OCI-LY7 (cell line): ENCODE results near the gene TMEM131L. TPM values are rescaled to one million over a fixed set of nuclear protein-coding genes. Genes with fewer than 3 reads are reported as not detected.

ENCODE experiments used
- BruUV-seq: library from RNA; stranded (reverse); fragments of 400-500 nt; replicated peaks from 2 replicates; lab custom pipeline; 2021; lab: Mats Ljungman, UMichigan
- CTCF ChIA-PET: fragments of 300-600 bp; sonication (Branson Sonifier 250); formaldehyde crosslinking; loops from one replicate; lab custom pipeline; 2022; ENCODE audit warnings: antibody characterized with exemption; ENCODE audit not compliant: unreplicated experiment; lab: Charles Lee
- POLR2A ChIA-PET: fragments of 300-600 bp; sonication (Branson Sonifier 250); formaldehyde crosslinking; loops from one replicate; lab custom pipeline; 2022; ENCODE audit warnings: antibody characterized with exemption; lab: Charles Lee
- DNase-seq: peaks from one replicate; pipeline ENCODE4 v3.0.0-alpha.2; 2015; ENCODE audit warnings: low spot score
- H2AFZ ChIP-seq: fragments of 200-600 bp; sonication (generic), shearing (Covaris generic); 2 replicates; pipeline ENCODE4 v1.6.1; 2014; ENCODE audit warnings: mild to moderate bottlenecking, antibody characterized with exemption, low read length, moderate library complexity
- H3K27ac ChIP-seq: fragments of 200-600 bp; sonication (generic); 2 replicates; pipeline ENCODE4 v1.5.1; 2014; ENCODE audit warnings: mixed run types, low read depth, mild to moderate bottlenecking, moderate library complexity, low read length, inconsistent platforms; ENCODE audit not compliant: poor library complexity, severe bottlenecking
- H3K36me3 ChIP-seq: fragments of 200-600 bp; sonication (generic); 2 replicates; pipeline ENCODE4 v1.6.1; 2014; ENCODE audit warnings: mild to moderate bottlenecking, antibody characterized with exemption, low read length, moderate library complexity, mixed read lengths; ENCODE audit not compliant: insufficient read depth
- H3K4me1 ChIP-seq: fragments of 200-600 bp; sonication (generic); 2 replicates; pipeline ENCODE4 v1.5.1; 2014; ENCODE audit warnings: mild to moderate bottlenecking, low read length; ENCODE audit not compliant: insufficient read depth, poor library complexity, severe bottlenecking
- H3K4me2 ChIP-seq: fragments of 200-600 bp; sonication (generic); 2 replicates; pipeline ENCODE4 v1.6.1; 2014; ENCODE audit warnings: mild to moderate bottlenecking, low read length
- H3K4me3 ChIP-seq: fragments of 200-600 bp; sonication (generic); 2 replicates; pipeline ENCODE4 v1.5.1; 2014; ENCODE audit warnings: mild to moderate bottlenecking, low read depth, low read length; ENCODE audit not compliant: poor library complexity, severe bottlenecking
- H3K79me2 ChIP-seq: fragments of 200-600 bp; sonication (generic); 2 replicates; pipeline ENCODE4 v1.6.1; 2016; ENCODE audit warnings: low read depth, mild to moderate bottlenecking, low read length, moderate library complexity, mixed read lengths; ENCODE audit not compliant: insufficient read depth
- H3K9me2 ChIP-seq: fragments of 200-600 bp; sonication (generic); 2 replicates; pipeline ENCODE4 v1.6.1; 2016; ENCODE audit warnings: mild to moderate bottlenecking, low read length, mixed read lengths; ENCODE audit not compliant: insufficient read depth
- H3K9me3 ChIP-seq: fragments of 200-600 bp; sonication (generic); 2 replicates; pipeline ENCODE4 v1.6.1; 2014; ENCODE audit warnings: mild to moderate bottlenecking, mixed run types, low read length, mixed read lengths
- H4K20me1 ChIP-seq: fragments of 200-600 bp; sonication (generic); 2 replicates; pipeline ENCODE4 v1.6.1; 2014; ENCODE audit warnings: mild to moderate bottlenecking, antibody characterized with exemption, low read length, moderate library complexity, mixed read lengths; ENCODE audit not compliant: insufficient read depth
- CTCF ChIP-seq: fragments of 200-600 bp; sonication (generic); conservative IDR thresholded peaks from 2 replicates; pipeline ENCODE4 v1.5.1; 2014; ENCODE audit warnings: mild to moderate bottlenecking, antibody characterized with exemption, low read length, moderate library complexity, mixed read lengths
- EZH2phosphoT487 ChIP-seq: fragments of 200-600 bp; sonication (generic); IDR thresholded peaks from 2 replicates; pipeline ENCODE4 v1.6.1; 2018; ENCODE audit warnings: low read depth, borderline replicate concordance, mild to moderate bottlenecking, mixed run types, antibody characterized with exemption, low read length, moderate library complexity, mixed read lengths
- intact Hi-C: fragments of 100-400 bp; cut with micrococcal nuclease; formaldehyde crosslinking; loops from one replicate; pipeline ENCODE4 v1.10.0; 2022; ENCODE audit not compliant: unreplicated experiment
- total RNA-seq, 2 experiments: library from RNA; depleted of rRNA in 1 of 2; stranded (reverse); fragments of >200 nt in 1 of 2; shearing (Covaris generic) in 1 of 2; gene quantifications; 2 replicates each; pipeline ENCODE4 v1.2.3, GENCODE V29; 2014 to 2022

TMEM131L gene
- total RNA-seq, 2 experiments from 2014 or later, result 133 to 148 TPM

- H3K36me3 ChIP-seq, result peaks cover 80% of the 10 kb centered on the region
- H3K4me2 ChIP-seq, result no peak overlapping the region
- BruUV-seq, result no TSS peak
- H3K4me3 ChIP-seq, result no peak overlapping the region
- H3K9me2 ChIP-seq, result no peaks in the 10 kb centered on the region
- TF ChIP-seq EZH2phosphoT487, result no peak
- TF ChIP-seq CTCF, result no peak
- intact Hi-C loops, result no loop called here
- H4K20me1 ChIP-seq, result no peaks in the 10 kb centered on the region
- no peaks in the 10 kb centered on the region for H3K9me3 ChIP-seq
- CTCF ChIA-PET, result no interaction called here
- POLR2A ChIA-PET, result no interaction called here
- peaks cover 10% of the 10 kb centered on the region for H3K4me1 ChIP-seq
- DNase-seq, result no peak
- no peak overlapping the region for H3K27ac ChIP-seq
- no peaks in the 10 kb centered on the region for H3K79me2 ChIP-seq
- H2AFZ ChIP-seq, result no peak overlapping the region
Observed at GRCh38 chr4:153635846-153636245, 169.7 kb downstream of the TMEM131L start.

- peaks cover 67% of the 10 kb centered on the region for H3K36me3 ChIP-seq
- intact Hi-C loops, result no loop called here
- CTCF ChIA-PET, result no interaction called here
Observed at GRCh38 chr4:153637201-153637600, 171.0 kb downstream of the TMEM131L start.

GRCh38 chr4:153638011-153638410, 171.9 kb downstream of the TMEM131L start:
- ChIA-PET POLR2A (no interaction called here), CTCF (no interaction called here)
- no peak overlapping the region for H2AFZ ChIP-seq
- TF ChIP-seq CTCF (no peak), EZH2phosphoT487 (no peak)
- H3K9me3 ChIP-seq, result no peaks in the 10 kb centered on the region
- intact Hi-C loops, result no loop called here
- H3K79me2 ChIP-seq, result no peaks in the 10 kb centered on the region
- H3K4me3 ChIP-seq, result no peak overlapping the region
- no peak overlapping the region for H3K4me2 ChIP-seq
- peaks cover 59% of the 10 kb centered on the region for H3K36me3 ChIP-seq
- no peak overlapping the region for H3K27ac ChIP-seq
- no peaks in the 10 kb centered on the region for H3K9me2 ChIP-seq
- no peaks in the 10 kb centered on the region for H4K20me1 ChIP-seq
- DNase-seq, result no peak
- no TSS peak for BruUV-seq
- H3K4me1 ChIP-seq, result peaks cover 19% of the 10 kb centered on the region

More at GRCh38 chr4:153637201-153637600, 171.0 kb downstream of the TMEM131L start:
- Histone ChIP-seq H3K4me3 (no peak overlapping the region), H4K20me1 (no peaks in the 10 kb centered on the region), H3K9me2 (no peaks in the 10 kb centered on the region), H3K27ac (no peak overlapping the region), H3K4me2 (no peak overlapping the region), H3K4me1 (peaks cover 11% of the 10 kb centered on the region), H3K79me2 (no peaks in the 10 kb centered on the region), H3K9me3 (no peaks in the 10 kb centered on the region), H2AFZ (no peak overlapping the region)
- no peak for TF ChIP-seq EZH2phosphoT487
- POLR2A ChIA-PET, result interaction anchor here (1.1 kb wide), 1 partner anchor 34 kb away, joined by 3 read pairs; no protein-coding TSS in a partner anchor
- no peak for DNase-seq
- no TSS peak for BruUV-seq
